DMS79 (cell line): Measurements from ENCODE around the gene ATP13A3.
"Not testable (repeated sequence)": the region's sequence is repeated elsewhere in the genome, so short reads cannot be mapped to it uniquely, and the experiment has no call there.

Experiments
- DNase-seq: peaks from one replicate; lab custom pipeline; 2025; lab: John Stamatoyannopoulos, UW

The ATP13A3 gene

DNA sequence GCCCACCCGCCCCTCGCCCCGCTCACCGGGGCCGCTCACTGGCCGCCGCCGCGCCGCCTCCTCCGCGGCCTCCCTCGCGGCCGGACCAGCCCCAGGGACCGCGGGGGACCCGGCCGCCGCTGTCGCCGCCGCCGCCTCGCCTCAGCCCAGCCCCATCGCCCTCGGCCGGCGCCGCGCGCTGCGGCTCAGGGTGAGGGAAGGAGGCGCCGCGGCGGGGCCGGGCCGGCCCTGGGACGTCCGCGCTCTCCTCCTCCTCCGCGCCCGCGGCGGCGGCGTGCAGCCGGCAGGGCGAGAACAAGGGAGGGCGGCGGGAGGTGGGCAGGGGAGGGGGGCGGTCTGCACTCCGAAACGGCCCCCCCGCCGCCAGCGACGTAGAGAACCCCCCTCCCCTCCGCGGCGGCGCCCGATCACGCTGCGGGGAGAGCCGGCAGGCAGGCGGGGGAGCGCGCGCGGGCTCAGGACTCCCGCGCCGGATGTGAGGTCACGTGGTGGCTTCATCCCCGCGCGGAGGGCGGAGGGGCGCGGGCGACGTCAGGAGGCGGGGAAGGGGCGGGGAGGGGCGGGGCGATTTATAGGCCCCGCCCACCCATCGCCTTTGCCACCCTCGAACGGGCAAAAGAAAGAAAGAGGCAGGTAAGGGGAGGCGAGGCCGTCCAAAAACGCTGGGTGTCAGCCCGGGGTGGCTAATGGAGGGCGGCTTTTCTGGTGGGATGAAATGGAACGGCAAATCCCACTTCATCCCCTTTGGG lies at the start of gene ATP13A3:
Gene ATP13A3 (minus strand): TSS at position 463 of the 749 bp plus-strand sequence. CDS start 24,812 bp downstream, outside the sequence.
- DNase-seq = peak; percentile 75

DNA sequence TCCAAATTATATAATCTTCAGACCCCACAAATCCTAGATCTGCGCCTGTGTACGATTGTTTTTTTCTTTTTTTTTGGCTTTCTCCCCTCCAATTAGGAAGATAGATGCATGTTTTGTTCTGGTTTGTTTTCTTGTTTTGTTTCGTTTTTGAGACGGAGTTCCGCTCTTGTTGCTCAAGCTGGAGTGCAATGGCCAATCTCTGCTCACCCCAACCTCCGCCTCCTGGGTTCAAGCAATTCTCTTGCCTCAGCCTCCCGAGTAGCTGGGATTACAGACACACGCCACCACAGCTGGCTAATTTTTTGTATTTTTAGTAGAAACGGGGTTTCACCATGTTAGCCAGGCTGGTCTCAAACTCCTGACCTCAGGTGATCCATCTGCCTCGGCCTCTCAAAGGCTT lies 48.4 kb upstream of the ATP13A3 start:
- not testable (repeated sequence) for DNase-seq

DNA sequence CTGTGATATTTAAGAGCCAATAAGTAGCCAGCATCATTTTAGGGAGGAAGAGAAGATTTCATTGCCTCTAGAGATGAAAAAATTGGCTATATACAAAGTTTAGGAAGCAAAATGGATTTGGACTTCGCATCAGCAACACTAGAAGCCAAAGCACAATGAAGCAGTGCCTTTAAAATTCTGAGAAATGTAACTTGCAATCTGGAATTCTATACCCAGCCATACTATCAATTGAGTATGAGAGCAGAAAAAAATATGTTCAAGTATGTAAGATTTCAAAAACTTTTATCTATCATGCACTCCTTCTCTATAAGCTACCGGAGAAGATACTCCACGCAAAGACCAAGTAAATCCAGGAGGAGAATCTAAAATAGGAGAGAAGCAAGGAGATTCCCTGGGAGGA lies 47.4 kb upstream of the ATP13A3 start:
- DNase-seq = no peak

DNA sequence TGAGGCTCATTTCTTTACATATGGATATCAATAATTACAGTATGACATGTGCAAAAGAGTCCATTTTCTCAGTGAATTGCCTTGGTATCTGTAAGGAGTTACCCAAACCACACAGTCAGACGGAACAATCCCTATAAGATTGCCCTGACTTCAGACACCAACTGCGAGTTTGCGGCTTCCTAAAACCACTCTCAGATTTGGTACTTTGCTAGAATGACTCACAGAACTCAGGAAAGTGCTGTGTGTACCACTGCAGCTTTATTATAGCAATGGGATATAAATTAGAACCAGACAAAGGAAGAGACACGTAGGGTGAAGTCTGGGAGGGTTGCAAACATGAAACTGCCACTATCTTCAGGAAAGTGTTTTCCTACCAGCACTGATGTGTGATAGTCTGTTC lies 45.8 kb upstream of the ATP13A3 start:
- no peak for DNase-seq

DNA sequence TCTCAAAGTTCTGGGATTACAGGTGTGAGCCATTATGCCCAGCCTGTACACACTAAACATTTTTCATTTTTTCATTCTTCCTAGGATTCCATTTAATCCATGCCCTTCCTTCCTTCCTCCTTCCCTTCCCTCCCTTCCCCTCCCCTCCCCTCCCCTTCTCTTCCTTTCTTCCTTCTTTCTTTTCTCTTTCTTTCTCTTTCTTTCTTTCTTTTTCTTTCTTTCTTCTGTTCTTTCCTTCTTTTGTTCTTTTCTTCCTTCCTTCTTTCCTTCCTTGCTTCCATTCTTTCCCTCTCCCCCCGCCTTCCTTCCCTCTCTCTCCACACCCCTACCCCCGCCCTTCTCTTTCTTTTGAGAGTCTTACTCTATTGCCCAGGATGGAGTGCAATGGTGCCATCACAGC lies 40.9 kb upstream of the ATP13A3 start:
- DNase-seq = no peak

DNA sequence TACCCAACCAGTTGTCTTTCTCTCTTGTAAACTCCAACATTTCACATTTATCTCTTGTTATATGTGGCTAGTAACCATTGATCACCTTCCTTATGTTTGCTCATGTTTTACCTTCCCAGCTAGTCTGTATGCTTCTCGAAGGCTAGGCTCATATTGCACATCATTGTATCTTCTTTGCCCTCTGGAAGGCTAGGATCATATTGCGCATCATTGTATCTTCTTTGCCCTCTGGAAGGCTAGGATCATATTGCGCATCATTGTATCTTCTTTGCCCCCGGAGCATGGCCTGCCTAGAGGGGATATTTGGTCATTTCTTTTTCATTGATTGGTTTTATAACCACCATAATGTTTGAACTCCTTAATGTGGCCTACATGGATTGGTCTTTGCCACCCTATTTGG lies 39.4 kb upstream of the ATP13A3 start:
- no peak for DNase-seq

DNA sequence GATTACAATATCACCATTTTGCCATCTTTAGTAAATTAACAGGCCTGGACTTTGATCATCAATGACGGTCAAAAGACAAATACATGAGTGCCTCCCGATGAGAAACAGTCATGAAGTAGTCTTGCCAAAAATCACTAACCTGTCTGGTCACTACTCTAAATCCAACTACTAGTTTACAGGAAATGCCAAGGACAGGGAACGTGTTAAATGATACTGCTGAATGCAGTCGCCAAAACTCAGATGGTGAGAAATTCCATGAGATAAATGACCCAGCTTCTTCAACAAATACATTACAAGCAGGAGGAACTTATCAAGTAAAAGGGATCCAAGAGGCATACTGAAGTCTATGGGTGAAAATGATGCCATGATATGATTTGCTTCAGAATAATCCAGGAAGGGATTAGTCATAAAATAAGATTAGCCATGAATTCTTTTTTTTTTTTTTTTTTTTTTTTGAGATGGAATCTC lies 35.8 kb upstream of the ATP13A3 start:
- DNase-seq = no peak

DNA sequence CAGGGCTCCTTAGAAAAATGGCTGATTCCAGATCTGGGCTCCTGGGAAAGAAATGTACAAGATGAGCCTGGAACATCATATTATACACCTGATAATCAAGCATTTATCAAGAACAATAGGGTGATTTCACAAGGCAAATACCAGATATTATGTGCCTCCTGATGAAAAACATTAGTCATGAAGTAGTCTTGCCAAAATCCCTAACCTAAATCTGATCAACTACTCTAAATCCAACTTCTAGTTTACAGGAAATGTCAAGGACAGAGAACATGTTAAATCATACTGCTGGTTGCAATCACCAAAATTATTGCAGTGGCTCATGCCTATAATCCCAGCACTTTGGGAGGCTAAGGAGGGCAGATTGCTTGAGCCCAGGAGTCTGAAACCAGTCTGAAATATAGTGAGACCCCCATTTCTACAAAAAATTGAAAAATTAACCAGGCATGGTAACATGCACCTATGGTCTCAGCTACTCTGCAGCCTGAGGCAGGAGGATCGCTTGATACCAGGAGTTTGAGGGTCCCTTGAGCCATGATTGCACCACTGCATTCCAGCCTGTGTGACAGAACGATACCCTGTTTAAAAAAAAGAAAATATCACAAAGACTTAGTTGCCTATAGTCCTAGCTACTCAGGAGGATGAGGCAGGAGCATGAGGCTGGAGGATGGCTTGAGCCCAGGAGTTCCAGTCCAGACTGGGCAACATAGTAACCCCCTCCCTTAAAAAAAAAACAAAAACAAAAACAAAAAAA lies 34.9 kb upstream of the ATP13A3 start:
- no peak for DNase-seq

DNA sequence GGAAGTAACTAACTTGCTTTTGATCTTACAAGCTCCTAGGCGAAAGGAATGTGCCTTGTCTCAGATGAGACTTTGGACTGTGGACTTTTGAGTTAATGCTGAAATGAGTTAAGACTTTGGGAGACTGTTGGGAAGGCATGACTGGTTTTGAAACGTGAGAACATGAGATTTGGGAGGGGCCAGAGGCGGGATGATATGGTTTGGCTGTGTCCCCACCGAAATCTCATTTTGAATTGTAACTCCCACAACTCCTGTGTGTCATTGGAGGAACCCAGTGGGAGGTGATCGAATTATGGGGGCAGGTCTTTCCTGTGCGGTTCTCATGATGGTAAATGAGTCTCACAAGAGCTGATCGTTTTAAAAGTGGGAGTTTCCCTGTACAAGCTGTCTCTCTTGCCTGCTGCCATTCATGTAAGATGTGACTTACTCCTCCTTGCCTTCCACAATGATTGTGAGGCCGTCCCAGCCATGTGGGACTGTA lies 33.9 kb upstream of the ATP13A3 start:
- not testable (repeated sequence) for DNase-seq

DNA sequence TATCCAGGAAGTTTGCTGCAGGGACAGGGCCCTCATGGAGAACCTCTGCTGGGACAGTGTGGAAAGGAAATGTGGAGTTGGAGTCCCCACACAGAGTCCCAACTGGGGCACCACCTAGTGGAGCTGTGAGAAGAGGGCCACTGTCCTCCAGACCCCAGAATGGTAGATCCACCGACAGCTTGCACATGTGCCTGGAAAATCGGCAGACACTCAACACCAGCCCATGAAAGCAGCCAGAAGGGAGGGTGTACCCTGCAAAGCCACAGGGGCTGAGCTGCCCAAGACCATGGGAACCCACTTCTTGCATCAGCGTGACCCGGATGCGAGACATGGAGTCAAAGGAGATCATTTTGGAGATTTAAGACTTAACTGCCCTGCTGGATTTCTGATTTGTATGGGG lies 33.4 kb upstream of the ATP13A3 start:
- not testable (repeated sequence) for DNase-seq

DNA sequence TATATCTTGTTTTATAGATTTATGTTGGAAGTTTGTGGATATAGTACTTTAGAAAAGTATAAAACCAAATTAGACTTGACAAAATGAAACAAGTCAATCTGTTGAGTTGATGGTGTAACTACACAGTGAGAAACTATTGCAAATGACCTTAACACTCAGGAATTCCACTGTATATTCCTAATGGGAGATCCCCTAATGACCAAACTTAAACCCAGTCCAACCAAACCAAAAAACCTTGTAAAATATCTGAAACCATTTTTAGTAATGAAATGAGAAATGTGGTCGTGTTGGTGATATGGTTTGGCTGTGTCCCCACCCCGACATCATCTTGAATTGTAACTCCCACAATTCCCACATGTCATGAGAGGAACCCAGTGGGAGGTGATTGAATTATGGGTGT lies 31.9 kb upstream of the ATP13A3 start:
- DNase-seq = no peak

DNA sequence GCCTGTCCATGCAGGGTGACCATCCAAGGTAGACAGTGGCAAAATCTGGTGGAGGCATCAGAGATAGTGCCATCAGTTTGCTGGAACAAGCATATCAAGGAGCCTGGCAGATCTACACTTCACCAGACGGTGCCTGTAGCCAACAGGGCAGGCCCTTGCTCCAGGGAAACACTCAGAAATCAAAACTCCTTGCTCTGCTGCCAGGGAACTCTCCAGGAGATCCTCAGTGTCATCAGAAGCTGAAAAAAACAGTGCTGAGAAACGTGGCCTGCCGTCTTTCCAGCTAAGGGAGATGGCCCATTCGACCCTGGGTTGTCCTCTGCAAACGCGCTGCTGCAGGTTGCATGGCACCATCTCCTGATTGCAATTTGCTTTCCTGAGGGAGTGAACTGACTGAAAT lies 30.5 kb upstream of the ATP13A3 start:
- DNase-seq = no peak

DNA sequence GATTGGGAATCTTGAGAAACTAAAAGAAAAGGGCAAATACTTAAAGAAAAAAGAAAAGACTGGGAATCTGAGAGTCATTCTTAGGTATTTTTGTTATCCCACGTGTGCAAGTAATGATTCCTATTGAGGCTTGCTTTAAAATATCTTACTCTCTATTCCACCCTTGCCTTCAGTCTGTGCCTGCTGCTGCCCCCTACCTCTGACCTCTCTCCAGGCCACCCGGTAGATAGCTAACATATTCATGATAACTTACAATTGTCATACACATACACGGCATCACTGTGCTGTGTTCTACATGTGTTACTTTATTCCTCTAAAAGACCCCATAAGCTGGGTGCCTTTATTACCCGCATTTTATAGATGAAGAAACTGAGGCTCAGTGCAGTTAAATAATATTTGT lies 27.8 kb upstream of the ATP13A3 start:
- DNase-seq = no peak

DNA sequence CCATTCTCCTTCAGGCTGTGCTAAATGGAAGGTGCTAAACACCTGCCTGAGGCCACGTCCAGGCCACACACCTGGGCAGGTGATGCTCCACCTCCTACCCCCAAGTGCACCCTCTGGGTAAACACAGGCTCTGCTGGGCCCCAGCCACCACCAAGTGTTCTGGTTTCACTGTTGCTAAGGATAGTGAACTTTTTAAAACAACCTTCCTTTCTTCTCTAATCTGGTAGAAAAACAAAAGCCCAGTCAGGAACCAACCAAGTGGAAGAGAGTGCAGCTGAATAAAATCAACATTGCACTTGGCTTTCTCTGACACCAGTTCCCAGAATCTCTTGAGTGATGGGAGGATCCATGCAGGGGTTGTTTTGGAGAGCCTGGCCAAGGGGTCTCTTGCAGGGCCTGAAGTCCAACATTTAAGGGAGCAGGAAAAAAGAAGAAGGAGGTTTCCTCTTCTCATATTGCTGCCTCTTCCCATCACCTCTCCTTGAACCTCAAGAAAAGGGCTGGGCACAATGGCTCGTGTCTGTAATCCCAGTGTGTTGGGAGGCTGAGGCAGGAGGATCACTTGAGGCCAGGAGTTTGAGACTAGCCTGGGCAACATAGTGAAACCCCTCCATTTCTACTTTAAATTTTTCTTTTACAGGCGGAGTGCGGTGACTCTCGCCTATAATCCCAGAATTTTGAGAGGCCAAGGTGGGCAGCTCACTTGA lies 26.2 kb upstream of the ATP13A3 start:
- peak; percentile 80 for DNase-seq

DNA sequence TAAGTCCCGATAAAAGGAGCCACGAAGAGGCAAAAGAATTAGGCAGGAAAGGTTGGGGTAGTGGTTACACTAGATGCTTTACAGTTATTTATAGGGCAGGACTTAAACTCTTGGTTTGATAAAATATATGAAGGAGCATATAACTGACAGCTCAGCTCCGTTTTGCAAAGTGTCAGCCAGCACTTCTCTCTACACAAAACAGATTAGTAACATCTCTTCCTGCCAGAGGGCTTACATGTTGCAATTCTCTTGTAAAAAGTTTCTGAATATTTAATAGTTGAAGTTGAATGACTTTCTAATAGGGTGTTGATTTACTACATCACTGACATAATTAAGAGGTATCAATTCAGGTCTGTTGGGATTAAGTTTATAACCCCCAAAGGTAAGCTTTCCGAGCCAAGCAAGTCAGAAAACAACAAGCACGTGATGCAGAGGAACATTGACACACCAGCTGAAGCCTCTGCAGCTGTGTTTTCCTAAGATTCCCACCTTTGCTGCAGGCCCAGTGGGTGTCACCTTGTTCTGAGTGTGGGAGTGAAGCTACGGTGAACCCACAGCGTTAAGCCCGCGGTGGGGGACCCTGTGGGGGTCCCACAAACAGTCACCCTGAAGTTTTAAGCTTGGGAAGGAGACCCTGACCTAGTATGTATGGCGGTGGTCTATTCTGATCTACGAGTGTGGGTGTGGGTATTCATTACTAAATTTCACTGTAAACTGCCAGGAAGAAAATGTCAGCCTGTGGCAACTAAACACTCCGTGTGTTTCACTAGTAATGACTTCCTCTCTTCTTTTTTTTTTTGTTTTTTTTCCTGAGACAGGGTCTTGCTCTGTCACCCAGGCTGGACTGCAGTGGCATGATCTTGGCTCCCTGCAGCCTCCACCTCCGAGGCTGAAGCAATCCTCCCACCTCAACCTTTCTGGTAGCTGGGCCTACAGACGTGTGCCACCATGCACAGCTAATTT lies 22.0 kb upstream of the ATP13A3 start:
- no peak for DNase-seq

DNA sequence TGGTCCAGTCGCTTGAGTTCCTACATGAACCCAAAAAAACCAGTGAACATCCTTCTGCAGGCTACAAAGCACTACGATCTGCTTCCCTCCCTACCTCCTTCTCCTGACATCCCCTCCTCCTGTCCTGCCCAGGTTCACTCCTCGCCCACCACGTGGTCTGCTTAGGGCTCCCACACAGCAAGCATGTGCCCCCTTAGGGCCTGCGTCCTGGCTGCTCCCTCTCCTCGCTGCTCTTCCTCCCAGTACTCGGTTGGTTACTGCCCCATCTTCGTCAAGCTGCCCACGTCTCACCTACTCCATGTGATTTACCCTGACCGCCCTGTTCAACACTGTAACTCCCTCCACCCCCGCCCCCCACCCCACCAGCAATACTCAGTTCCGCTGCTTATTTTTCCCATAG lies 20.8 kb upstream of the ATP13A3 start:
- DNase-seq = no peak

DNA sequence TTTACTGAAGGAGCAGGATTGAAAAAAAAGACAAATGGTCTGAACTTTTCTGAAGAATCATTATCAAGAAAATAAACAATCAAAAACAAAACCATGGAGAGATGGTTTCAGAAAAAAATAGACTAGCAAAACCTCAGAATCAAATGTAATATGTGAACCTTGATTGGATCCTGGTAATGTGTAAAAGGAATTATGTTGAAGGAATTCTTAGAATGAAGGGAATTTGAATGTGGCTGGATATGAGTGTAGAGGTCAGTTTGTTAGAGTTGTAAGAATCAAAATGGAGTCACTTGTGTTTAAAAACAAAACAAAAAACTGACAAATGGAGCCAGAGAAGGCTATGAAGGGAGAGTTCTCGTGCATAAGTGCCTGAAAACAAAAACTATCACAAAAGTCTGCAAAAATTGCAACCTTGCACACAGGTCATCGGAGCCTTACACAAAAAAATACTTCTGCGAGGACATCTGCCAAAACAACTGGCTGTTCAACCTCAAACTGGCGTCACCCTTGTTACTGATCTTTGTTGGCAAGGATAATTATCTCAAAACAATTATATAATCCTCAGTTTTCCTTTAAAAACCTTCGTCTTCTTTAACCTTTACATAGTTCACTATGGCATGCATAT lies 19.1 kb upstream of the ATP13A3 start:
- DNase-seq = no peak

DNA sequence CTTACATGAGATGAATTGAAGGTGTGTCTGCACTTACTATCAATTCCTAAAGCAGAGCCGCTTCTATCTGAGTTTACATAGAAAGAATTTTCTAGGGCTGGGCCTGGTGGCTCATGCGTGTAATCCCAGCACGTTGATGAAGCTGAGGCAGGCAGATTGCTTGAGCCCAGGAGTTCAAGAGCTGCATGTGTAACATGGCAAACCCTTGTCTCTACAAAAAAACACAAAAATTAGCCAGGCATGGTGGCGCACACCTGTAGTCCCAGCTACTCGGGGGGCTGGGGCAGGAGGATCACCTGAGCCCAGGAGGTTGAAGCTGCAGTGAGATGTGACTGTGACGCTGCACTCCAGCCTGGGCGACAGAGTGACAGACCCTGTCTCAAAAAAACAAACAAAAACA lies 18.1 kb upstream of the ATP13A3 start:
- DNase-seq = no peak

DNA sequence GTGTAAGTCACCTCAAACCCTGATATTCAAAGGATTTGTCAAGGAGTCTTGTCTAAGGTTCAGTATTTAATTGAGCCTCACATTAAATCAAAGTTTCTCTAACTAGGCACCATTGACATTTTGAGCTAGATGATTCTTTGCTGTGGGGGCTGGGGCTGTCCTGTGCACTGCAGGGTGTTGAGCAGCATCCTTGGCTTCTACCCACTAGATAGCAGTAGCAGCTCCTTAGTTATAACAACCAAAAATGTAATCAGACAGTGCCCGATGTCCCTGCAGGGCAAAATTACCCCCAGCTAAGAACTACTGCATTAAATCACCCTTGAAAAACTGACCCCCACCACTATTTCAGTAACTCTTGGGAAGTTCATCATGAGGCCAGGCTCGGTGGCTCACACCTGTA lies 17.3 kb upstream of the ATP13A3 start:
- no peak for DNase-seq

DNA sequence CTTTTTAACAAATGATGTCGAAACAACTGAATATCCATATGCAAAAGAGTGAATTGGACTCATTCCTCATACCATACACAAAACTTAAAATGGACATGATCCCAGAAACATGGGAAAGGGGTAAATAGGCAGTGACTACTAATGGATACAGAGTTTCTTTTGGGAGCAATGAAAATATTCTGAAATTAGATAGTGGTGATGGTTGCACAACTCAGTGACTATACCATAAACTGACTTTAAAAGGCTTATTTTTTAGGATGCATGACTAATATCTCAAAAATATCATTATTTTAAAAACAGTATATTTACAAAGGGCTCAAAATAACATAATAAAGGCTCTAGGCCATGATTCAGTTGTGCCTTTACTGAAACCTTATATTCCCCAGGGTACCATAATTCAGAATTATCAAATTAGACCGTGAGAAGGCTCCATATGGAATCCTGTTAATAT lies 16.3 kb upstream of the ATP13A3 start:
- DNase-seq = no peak

DNA sequence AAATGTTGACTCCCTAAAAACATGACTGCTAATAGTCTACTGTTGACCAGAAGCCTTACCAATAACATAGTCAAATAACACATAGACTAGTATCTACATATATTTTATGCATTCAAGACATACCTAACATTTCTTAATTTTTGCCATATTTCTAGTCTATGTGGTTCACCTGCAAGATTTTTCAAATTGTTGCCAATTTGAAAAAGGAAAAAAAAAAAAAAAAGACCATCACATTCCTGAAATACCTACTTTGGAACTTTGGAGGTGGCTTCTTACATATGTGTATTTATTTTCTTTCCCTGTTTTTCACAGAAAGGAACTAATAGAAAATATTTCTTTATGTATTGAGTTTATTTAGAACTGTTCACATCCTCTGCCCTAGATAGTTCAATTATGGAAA lies 13.4 kb upstream of the ATP13A3 start:
- no peak for DNase-seq
